ENCODE results near the gene FAM110A. TPM values are rescaled to one million over a fixed set of nuclear protein-coding genes. Genes with fewer than 3 reads are reported as not detected.

FAM110A gene
- total and polyA plus RNA-seq, 9 of the 15 experiments (the other 6 are each of a cell fraction or from before 2014, with no cell fraction given) = 0.73 to 15.5 (median 3.6) TPM

DNA sequence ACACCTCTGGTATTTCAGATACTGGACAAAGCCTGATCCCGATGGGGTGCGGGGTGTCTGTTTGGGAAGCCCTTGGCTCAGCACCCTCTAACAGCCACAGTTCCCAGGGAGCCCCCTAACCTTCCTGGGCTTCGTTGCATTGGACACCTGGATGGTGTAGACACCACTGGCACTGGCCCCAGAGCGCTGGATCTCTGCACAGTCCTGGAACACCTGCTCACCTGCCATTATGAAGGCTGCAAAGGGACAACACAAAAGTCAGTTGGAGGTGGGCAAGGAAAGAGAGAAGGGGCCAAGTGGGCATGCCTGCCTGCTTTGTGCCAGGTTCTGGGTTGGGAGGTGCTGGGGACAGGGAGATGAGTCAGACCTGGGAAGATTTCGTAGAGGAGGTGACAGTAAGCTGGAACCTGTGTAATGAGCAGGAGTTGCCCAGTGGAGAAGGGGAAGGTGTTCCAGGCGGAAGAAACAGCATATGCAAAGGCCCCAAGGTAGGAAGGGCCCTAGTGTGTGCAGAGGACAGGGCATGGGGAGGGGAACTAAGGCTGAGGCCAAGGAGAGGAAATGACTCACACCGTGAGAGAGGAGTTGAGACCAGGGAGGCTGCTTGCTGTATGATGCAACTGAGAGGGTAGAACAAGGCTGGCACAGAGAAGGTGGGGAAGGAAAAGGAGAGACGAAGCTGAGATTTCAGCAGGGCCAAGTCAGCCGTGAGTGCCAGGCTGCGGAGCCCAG, 47.7 kb downstream of the FAM110A start (continued):
- TF ChIP-seq, protein P1, sequence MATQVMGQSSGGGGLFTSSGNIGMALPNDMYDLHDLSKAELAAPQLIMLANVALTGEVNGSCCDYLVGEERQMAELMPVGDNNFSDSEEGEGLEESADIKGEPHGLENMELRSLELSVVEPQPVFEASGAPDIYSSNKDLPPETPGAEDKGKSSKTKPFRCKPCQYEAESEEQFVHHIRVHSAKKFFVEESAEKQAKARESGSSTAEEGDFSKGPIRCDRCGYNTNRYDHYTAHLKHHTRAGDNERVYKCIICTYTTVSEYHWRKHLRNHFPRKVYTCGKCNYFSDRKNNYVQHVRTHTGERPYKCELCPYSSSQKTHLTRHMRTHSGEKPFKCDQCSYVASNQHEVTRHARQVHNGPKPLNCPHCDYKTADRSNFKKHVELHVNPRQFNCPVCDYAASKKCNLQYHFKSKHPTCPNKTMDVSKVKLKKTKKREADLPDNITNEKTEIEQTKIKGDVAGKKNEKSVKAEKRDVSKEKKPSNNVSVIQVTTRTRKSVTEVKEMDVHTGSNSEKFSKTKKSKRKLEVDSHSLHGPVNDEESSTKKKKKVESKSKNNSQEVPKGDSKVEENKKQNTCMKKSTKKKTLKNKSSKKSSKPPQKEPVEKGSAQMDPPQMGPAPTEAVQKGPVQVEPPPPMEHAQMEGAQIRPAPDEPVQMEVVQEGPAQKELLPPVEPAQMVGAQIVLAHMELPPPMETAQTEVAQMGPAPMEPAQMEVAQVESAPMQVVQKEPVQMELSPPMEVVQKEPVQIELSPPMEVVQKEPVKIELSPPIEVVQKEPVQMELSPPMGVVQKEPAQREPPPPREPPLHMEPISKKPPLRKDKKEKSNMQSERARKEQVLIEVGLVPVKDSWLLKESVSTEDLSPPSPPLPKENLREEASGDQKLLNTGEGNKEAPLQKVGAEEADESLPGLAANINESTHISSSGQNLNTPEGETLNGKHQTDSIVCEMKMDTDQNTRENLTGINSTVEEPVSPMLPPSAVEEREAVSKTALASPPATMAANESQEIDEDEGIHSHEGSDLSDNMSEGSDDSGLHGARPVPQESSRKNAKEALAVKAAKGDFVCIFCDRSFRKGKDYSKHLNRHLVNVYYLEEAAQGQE (IDR thresholded peaks at IDR 0.05; ENCODE audit: borderline replicate concordance) = no peak
- TF ChIP-seq, protein P1 (CRISPR knock-in tag; IDR thresholded peaks at IDR 0.05; ENCODE audit: low read depth) = 0 out of 2 replicates have a peak, but pooled peaks have one; percentile 54
- TF ChIP-seq EHMT2 (IDR thresholded peaks at IDR 0.05) = peak; percentile 39; the same call in 1 of the 2 replicates
- no peak for TF ChIP-seq FOXJ3 (CRISPR knock-in tag; IDR thresholded peaks at IDR 0.05)
- no peak for TF ChIP-seq ZNF347 (CRISPR knock-in tag; IDR thresholded peaks at IDR 0.05; ENCODE audit: low read depth)
- 0 out of 2 replicates have a peak, but pooled peaks have one; percentile 24 for TF ChIP-seq ZNF175 (CRISPR knock-in tag; IDR thresholded peaks at IDR 0.05; ENCODE audit: low read depth)
- TF ChIP-seq MYNN (IDR thresholded peaks at IDR 0.05) = no peak
- TF ChIP-seq MYNN (CRISPR knock-in tag; IDR thresholded peaks at IDR 0.05) = no peak
- TF ChIP-seq HNRNPL (IDR thresholded peaks at IDR 0.05; ENCODE audit: low read depth, low read length) = no peak
- peak; percentile 79 for TF ChIP-seq CEBPG (CRISPR knock-in tag; IDR thresholded peaks at IDR 0.05)
- TF ChIP-seq CEBPG (tag; conservative IDR thresholded peaks at IDR 0.05 in 1 of 2, IDR thresholded peaks at IDR 0.05 in 1 of 2) = peak; percentile 60 to 89; a peak in 3 of 4 replicates
- no peak for TF ChIP-seq U2AF1 (optimal IDR thresholded peaks at IDR 0.05; ENCODE audit: low read depth, low read length)
- TF ChIP-seq, protein P2, sequence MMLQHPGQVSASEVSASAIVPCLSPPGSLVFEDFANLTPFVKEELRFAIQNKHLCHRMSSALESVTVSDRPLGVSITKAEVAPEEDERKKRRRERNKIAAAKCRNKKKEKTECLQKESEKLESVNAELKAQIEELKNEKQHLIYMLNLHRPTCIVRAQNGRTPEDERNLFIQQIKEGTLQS (IDR thresholded peaks at IDR 0.05) = peak; percentile 69
- TF ChIP-seq, protein P2 (CRISPR knock-in tag; conservative IDR thresholded peaks at IDR 0.05) = no peak
- no peak for TF ChIP-seq ZNF146 (CRISPR knock-in tag; IDR thresholded peaks at IDR 0.05; ENCODE audit: unreplicated experiment)
